HepG2 (cell line): ENCODE results near the gene RAB42. TPM values are rescaled to one million over a fixed set of nuclear protein-coding genes. Genes with fewer than 3 reads are reported as not detected.

Source experiments
- CREM ChIP-seq, 2 experiments: sonication (generic) in 1 of 2; formaldehyde crosslinking in 1 of 2; IDR thresholded peaks; 2 replicates each; pipeline versions ENCODE4 v1.4.0 to v1.6.1; 2016 to 2020; ENCODE audit warnings: antibody characterized with exemption in 1 of 2, mild to moderate bottlenecking in 1 of 2, missing genetic modification reagents in 1 of 2
- KLF9 ChIP-seq: IDR thresholded peaks from 2 replicates; pipeline ENCODE4 v1.6.1; 2016; ENCODE audit warnings: low read depth
- NCOA5 ChIP-seq: sonication (generic); formaldehyde crosslinking; IDR thresholded peaks from 2 replicates; pipeline ENCODE4 v1.4.0; 2020; ENCODE audit warnings: missing genetic modification reagents
- NCOR1 ChIP-seq: fragments of 200-600 bp; sonication (generic); IDR thresholded peaks from 2 replicates; pipeline ENCODE4 v1.7.0; 2017; ENCODE audit warnings: antibody characterized with exemption, low read length, borderline replicate concordance
- SKI ChIP-seq: fragments of 450-650 bp; IDR thresholded peaks from one replicate; pipeline ENCODE4 v1.6.1; 2018; ENCODE audit warnings: mild to moderate bottlenecking; ENCODE audit not compliant: partially characterized antibody
- SP5 ChIP-seq: IDR thresholded peaks from 2 replicates; pipeline ENCODE4 v1.6.1; 2016; ENCODE audit warnings: low read depth, borderline replicate concordance
- ZBED4 ChIP-seq: sonication (generic); formaldehyde crosslinking; IDR thresholded peaks from 2 replicates; pipeline ENCODE4 v1.4.0; 2020; ENCODE audit warnings: missing genetic modification reagents, borderline replicate concordance
- ZFP36 ChIP-seq: fragments of 150-350 bp; IDR thresholded peaks from 2 replicates; pipeline ENCODE4 v1.6.1; 2018; ENCODE audit warnings: borderline replicate concordance, low read length, low read depth; ENCODE audit not compliant: partially characterized antibody
- ZKSCAN1 ChIP-seq: fragments of 150-350 bp; IDR thresholded peaks from 2 replicates; pipeline ENCODE4 v1.6.1; 2014; ENCODE audit warnings: low read length
- ZKSCAN8 ChIP-seq: IDR thresholded peaks from 2 replicates; pipeline ENCODE4 v1.6.1; 2016; ENCODE audit warnings: borderline replicate concordance, missing genetic modification reagents, missing compliant biosample characterization
- ZNF256 ChIP-seq: sonication (generic); formaldehyde crosslinking; conservative IDR thresholded peaks from 2 replicates; pipeline ENCODE4 v1.4.0; 2020; ENCODE audit warnings: missing genetic modification reagents
- ZNF543 ChIP-seq: sonication (generic); formaldehyde crosslinking; IDR thresholded peaks from 2 replicates; pipeline ENCODE4 v1.4.0; 2020; ENCODE audit warnings: mild to moderate bottlenecking, missing genetic modification reagents
- ZNF713 ChIP-seq: sonication (generic); formaldehyde crosslinking; IDR thresholded peaks from 2 replicates; pipeline ENCODE4 v1.4.0; 2020; ENCODE audit warnings: mild to moderate bottlenecking, missing genetic modification reagents
- ZNF724P ChIP-seq: sonication (generic); formaldehyde crosslinking; IDR thresholded peaks from 2 replicates; pipeline ENCODE4 v1.8.0; 2022; ENCODE audit warnings: missing genetic modification reagents, borderline replicate concordance
- ZNF878 ChIP-seq: sonication (generic); formaldehyde crosslinking; IDR thresholded peaks from 2 replicates; pipeline ENCODE4 v1.8.1; 2023; ENCODE audit warnings: mild to moderate bottlenecking, missing genetic modification reagents, moderate library complexity
- ZSCAN22 ChIP-seq: sonication (generic); formaldehyde crosslinking; IDR thresholded peaks from 2 replicates; pipeline ENCODE4 v1.4.0; 2020; ENCODE audit warnings: mild to moderate bottlenecking, missing genetic modification reagents
- polyA plus RNA-seq, 8 experiments: library from polyadenylated mRNA; depleted of rRNA in 3 of 8; stranded (reverse) in 7 of 8; unstranded in 1 of 8; fragments of >200 nt; fragmentation: Illumina TruSeq in 4 of 8; extraction: Trizol in 4 of 8; gene quantifications; 2 replicates each; pipeline versions ENCODE4 v1.2.1 to v1.2.3, GENCODE V29; 2011 to 2016; ENCODE audit warnings: low read depth in 4 of 8, missing spikeins in 1 of 8, mixed read lengths in 1 of 8; ENCODE audit not compliant: insufficient read depth in 1 of 8
- total RNA-seq, 5 experiments: library from RNA; depleted of rRNA; stranded (reverse); fragments of >200 nt; fragmentation: Illumina TruSeq; extraction: Trizol; gene quantifications; 2 replicates each; pipeline ENCODE4 v1.2.3, GENCODE V29; 2016; ENCODE audit warnings: low read depth in 1 of 5
- TF ChIP-seq, protein P1 (sequence below): sonication (generic); formaldehyde crosslinking; IDR thresholded peaks from 2 replicates; pipeline ENCODE4 v1.4.0; 2020; ENCODE audit warnings: missing genetic modification reagents, borderline replicate concordance
- TF ChIP-seq, protein P2 (sequence below): sonication (generic); formaldehyde crosslinking; IDR thresholded peaks from 2 replicates; pipeline ENCODE4 v1.8.1; 2023; ENCODE audit warnings: mild to moderate bottlenecking, missing genetic modification reagents, borderline replicate concordance
- TF ChIP-seq, protein P3 (sequence below): IDR thresholded peaks from 2 replicates; pipeline ENCODE4 v1.6.1; 2016; ENCODE audit warnings: mild to moderate bottlenecking, missing biosample characterization, missing genetic modification reagents
- TF ChIP-seq, protein P4 (sequence below): sonication (generic); formaldehyde crosslinking; IDR thresholded peaks from 2 replicates; pipeline ENCODE4 v1.4.0; 2020; ENCODE audit warnings: missing genetic modification reagents

RAB42 gene
- total and polyA plus RNA-seq, 2 of the 13 experiments (the other 11 are each of a cell fraction or from before 2014, with no cell fraction given), result 10.4 to 166 TPM

DNA sequence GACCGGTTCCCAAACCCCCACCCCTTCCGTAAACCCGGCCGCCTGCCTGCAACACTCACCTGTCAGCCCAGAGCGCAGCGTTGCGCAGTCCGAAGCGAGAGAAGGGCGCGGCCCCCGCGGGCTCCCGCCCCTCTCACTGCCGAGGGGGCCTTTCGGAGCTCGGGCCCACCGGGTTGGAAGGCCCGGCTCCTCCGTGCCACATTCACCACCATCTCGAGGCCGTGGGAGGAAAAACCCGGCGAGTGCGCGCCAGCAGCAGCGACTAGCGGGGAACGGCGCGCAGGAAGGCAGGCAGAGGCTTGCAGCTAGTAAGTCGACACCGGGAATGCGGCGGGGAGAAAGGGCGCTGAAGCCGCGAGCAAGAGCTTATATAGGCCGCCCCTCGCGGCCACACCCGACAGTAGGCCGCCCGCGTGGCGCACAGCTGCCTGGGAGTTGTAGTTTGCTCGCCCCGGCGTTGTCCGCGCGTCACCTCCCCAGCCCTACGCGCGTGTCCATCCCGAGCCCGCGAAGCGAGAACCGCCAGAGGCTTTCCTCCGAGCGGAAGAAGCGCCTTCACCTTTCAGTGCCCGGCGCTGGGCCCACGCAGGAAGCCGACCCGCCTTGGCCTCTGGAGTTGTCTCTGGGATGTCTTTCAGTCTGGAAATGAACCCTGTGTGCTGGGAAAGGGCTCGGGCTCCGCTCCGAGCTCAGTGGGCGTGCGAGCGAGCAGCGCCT is 10.4 kb upstream of the RAB42 start (continued):
- TF ChIP-seq, protein P1, sequence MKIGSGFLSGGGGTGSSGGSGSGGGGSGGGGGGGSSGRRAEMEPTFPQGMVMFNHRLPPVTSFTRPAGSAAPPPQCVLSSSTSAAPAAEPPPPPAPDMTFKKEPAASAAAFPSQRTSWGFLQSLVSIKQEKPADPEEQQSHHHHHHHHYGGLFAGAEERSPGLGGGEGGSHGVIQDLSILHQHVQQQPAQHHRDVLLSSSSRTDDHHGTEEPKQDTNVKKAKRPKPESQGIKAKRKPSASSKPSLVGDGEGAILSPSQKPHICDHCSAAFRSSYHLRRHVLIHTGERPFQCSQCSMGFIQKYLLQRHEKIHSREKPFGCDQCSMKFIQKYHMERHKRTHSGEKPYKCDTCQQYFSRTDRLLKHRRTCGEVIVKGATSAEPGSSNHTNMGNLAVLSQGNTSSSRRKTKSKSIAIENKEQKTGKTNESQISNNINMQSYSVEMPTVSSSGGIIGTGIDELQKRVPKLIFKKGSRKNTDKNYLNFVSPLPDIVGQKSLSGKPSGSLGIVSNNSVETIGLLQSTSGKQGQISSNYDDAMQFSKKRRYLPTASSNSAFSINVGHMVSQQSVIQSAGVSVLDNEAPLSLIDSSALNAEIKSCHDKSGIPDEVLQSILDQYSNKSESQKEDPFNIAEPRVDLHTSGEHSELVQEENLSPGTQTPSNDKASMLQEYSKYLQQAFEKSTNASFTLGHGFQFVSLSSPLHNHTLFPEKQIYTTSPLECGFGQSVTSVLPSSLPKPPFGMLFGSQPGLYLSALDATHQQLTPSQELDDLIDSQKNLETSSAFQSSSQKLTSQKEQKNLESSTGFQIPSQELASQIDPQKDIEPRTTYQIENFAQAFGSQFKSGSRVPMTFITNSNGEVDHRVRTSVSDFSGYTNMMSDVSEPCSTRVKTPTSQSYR (CRISPR knock-in tag), result peak; percentile 14; the same call in 1 of the 2 replicates
- TF ChIP-seq, protein P2, sequence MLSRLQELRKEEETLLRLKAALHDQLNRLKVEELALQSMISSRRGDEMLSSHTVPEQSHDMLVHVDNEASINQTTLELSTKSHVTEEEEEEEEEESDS (CRISPR knock-in tag), result peak; percentile 67; the same call in 1 of the 2 replicates
- TF ChIP-seq ZKSCAN8 (CRISPR knock-in tag) (peak; percentile 52), CREM (IDR thresholded peaks at IDR 0.05) (peak; percentile 85), CREM (CRISPR knock-in tag; IDR thresholded peaks at IDR 0.05) (no peak), ZNF713 (CRISPR knock-in tag) (peak; percentile 60; the same call in 1 of the 2 replicates), ZFP36 (no peak), ZNF878 (CRISPR knock-in tag) (peak; percentile 95), NCOA5 (no peak), KLF9 (CRISPR knock-in tag) (no peak), NCOR1 (peak; percentile 15; the same call in 1 of the 2 replicates), ZNF724P (CRISPR knock-in tag) (peak; percentile 58; the same call in 1 of the 2 replicates), ZBED4 (CRISPR knock-in tag) (peak; percentile 80), SKI (no peak), SP5 (CRISPR knock-in tag) (0 out of 2 replicates have a peak, but pooled peaks have one; percentile 20), ZNF256 (CRISPR knock-in tag) (peak; percentile 90), ZNF543 (CRISPR knock-in tag) (peak; percentile 90), ZKSCAN1 (no peak), ZSCAN22 (CRISPR knock-in tag) (no peak; the same call in 1 of the 2 replicates)
- TF ChIP-seq, protein P3, sequence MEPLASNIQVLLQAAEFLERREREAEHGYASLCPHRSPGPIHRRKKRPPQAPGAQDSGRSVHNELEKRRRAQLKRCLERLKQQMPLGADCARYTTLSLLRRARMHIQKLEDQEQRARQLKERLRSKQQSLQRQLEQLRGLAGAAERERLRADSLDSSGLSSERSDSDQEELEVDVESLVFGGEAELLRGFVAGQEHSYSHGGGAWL (CRISPR knock-in tag), result peak; percentile 86; the same call in 1 of the 2 replicates
- TF ChIP-seq, protein P4, sequence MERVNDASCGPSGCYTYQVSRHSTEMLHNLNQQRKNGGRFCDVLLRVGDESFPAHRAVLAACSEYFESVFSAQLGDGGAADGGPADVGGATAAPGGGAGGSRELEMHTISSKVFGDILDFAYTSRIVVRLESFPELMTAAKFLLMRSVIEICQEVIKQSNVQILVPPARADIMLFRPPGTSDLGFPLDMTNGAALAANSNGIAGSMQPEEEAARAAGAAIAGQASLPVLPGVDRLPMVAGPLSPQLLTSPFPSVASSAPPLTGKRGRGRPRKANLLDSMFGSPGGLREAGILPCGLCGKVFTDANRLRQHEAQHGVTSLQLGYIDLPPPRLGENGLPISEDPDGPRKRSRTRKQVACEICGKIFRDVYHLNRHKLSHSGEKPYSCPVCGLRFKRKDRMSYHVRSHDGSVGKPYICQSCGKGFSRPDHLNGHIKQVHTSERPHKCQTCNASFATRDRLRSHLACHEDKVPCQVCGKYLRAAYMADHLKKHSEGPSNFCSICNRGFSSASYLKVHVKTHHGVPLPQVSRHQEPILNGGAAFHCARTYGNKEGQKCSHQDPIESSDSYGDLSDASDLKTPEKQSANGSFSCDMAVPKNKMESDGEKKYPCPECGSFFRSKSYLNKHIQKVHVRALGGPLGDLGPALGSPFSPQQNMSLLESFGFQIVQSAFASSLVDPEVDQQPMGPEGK (CRISPR knock-in tag), result peak; percentile 60
